Epidermal melanocyte (primary cell): ENCODE measurements around the gene HOXD4.

Experiments used
- DNase-seq: peaks from one replicate; pipeline ENCODE4 v3.0.0; 2011; ENCODE audit warnings: low spot score; ENCODE audit not compliant: insufficient read length

The HOXD4 gene

GRCh38 chr2:176139661-176140512 lies 11.5 kb upstream of the HOXD4 start:
- no peak for DNase-seq

DNA sequence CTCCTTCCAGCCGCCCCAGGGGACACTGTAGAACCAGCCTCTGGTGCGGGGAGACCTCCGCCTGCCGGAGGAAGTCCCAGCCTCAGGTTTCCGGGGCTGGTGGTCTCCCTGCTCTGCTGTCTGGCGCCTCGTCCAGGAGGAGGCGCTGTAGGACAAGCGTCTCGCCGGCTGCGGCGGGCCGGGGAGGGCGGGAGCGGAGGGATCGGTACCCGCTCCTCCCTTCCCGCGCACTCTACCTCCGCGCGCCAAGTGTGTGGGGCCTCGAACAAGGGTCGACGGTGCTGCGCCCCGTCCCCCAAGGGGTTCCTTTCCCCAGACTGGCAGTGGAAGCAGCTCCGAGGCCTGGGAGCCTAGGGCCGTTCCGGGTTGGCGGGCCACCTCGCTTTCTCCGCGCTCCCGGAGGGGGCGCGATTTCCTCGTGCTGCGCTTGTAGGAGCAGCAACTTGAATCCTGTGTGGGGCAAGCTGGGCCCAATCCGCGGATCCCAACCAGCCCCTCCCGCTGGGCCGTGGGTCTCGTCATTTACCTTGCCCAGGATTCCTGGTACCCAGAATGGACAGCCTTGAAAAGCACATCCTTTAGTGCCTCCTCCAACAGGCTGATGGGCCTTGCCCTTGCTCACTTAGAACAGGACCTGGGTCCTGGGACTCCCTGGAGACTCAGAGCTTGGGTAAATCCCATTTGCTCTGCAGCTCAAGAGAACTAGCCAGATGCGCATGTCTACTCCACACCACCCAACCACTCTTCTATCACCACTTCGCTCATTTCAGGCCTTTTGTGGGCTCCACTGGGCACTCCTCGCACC lies 10.6 kb upstream of the HOXD4 start:
- DNase-seq: peak; percentile 84

DNA sequence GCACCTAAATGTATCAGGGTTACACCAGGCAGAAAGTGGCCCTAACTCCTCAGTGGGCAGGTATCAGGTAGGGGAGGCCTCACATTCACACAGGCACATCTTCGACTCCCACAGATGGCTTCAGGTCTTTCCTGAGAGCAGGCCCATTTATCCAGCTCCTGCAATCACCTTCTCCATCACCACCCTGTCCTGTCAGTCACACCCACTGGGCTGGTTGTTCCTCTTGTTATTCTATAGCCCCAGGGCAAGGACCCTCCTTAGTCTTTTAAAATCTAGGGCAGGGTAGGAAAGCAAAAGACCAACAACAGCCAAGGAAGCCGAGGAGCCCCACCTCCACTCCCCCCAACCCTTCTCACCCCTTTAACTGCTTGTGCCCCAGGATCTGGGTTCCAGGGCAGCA lies 9.1 kb upstream of the HOXD4 start:
- DNase-seq: no peak

DNA sequence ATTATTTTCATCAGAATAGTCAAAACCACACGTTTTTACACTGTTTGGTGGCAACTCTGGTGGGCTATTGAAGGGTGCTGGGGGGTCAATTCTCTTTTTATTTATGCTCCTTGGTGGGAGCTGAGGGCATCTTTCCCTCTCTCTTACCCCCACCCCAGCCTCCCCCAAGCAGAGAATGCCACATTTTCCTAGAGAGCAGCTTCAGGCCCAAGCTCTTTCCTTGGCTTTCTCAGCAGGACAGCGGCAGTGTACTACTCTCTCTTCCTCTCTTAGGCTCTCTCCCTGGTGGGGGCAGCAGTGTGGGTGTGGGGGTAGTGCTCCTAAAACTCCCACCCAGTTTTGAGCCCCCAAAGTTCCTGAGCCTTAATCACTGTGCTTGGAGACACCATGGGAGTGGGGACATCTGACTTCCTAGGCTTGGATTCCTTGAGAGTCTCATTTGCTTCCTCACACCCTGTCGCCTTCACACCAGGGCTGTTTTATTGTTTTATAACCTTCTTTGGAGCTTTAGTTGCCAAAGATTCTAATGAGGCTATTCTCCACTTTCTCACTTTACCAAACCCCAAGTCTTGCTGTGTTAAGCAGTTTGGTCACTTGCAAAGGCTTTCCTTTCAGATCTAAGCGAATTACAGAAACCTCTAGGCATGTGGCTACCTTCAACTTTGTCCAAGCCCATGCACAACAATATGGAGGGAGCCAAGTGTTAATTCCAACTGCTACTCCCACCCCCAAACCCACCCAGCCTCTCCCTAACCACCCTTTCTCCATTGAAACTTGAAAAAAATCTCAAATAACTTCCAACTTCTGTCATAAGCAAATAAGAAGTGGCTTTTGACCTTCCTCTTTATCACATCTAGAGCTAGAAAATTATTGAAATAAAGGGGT lies 6.0 kb upstream of the HOXD4 start:
- no peak for DNase-seq

- no peak for DNase-seq
These were observed 5.2 kb upstream of the HOXD4 start for GRCh38 chr2:176146101-176146500.

GRCh38 chr2:176146645-176147044 lies 4.7 kb upstream of the HOXD4 start:
- no peak for DNase-seq

- DNase-seq: no peak
These were observed 4.0 kb upstream of the HOXD4 start for GRCh38 chr2:176147210-176147799.

GRCh38 chr2:176147800-176148496 lies 3.4 kb upstream of the HOXD4 start:
- DNase-seq: no peak

- no peak for DNase-seq
These were observed 2.5 kb upstream of the HOXD4 start for GRCh38 chr2:176148751-176149421.

DNA sequence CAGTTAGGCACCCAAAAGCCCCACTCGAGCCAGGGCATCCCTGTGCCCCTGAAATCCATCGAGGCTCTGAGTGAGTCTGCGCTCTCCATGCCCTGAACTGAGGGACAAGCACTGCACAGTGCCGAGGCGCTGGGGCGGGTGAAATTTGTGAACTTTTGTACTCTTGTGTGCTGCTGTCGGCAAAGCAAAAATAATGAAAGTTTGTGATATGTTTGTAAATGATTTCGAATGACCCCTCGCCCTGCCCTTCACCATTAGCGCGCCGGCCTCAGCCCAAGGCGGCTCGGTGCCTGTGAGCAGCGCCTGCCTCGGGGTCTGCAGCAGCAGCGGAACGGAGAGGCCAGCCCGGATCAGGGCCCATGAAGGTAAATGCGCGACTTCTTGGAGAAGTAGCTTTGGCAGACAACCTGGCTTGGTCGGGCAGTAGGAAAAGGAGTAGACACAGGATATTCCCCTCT lies 1.8 kb upstream of the HOXD4 start:
- DNase-seq: no peak

DNA sequence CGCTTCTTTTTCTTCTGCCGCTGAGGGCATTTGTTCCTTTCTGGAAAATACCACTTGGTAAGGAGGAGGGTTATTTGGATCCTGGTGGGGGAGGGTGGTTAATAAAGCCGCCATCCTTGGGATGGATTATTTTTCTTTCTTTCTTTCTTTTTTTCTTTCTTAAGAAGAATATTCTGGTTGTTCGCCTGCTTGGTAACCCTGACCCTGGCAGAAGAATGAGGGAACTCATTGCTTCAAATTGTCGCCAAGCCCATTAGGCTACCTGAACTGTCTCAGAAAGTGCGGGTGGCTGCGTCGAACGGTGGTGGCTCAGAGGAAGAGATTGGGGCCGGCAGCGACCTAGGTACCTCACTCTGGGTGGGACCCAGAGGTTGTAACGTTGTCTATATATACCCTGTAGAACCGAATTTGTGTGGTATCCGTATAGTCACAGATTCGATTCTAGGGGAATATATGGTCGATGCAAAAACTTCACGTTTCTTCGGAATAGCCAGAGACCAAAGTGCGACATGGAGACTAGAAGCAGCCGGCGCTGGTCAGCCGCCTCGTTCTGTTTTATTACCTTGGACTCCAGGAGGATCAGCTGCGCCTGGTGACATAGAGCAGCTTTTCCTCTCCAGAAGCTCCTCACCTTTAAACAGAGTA lies 1.3 kb upstream of the HOXD4 start:
- DNase-seq: no peak

DNA sequence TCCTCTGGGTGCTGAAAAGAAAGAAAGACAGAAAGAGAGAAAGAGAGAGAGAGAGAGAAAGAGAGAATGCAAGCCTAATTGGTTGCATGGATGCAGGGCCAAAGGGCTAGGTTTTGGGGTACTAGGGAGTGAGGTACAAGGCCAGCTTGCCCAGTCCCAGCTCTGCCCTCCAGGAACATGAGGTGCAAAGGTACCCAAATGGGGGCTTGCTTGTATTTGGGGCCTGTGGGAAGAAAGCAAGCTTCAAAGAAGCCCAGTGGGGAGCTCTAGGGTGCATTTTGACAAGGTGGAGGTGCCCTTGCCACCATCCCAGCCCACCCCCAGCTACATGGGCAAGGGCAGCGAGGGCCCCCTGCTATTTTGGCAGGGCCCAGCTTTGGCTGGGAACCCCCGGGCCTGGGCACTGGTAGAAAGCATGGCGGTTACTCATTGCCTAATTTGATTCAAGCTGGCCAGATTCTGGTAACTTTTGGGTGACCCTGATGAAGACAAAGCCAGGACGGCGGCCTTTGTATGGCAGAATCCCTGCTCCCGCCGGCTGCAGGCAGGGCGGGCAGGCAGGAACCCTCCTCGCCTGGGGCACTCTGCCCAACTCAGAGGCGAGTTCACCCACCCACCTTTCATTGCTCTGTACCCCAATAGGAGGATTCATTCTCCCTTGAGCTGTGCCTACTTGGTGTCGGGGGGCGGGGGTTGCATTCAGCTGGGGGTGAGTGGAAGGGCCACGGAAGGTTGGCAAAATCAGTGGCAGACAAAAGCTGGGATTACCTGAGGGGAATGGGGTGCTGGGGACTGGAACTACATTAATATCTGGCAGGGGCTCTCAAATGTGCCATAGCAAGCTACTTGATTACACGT lies 537 bp upstream of the HOXD4 start:
- no peak for DNase-seq

DNA sequence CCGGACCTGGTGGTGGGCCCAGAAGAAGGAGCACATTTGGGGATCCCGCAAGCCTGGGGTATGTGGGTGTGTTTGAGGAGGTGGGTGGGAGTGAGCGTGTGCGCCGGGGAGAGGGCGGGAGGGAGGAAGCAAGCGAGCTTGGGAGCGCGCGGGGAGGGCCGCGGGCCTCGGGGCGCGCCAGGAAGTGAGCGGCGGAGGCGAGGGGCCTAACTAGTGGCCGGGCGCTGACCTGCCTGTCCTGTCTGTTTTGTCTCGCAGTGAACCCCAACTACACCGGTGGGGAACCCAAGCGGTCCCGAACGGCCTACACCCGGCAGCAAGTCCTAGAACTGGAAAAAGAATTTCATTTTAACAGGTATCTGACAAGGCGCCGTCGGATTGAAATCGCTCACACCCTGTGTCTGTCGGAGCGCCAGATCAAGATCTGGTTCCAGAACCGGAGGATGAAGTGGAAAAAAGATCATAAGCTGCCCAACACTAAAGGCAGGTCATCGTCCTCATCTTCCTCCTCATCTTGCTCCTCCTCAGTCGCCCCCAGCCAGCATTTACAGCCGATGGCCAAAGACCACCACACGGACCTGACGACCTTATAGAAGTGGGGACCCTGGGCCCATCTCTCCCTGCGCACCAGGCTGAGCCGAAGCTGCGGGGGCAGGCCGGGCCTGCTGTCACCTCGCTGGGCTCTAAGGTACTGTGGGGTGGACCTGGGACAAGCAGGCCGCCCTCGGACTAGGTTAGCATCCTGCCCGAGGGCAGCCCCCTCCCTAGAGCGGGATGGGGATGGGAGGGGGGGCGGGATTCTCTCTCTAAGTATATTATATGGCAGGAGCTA lies 1.2 kb downstream of the HOXD4 start:
- no peak for DNase-seq

- no peak for DNase-seq
These were observed 3.4 kb downstream of the HOXD4 start for GRCh38 chr2:176154576-176155252.

DNA sequence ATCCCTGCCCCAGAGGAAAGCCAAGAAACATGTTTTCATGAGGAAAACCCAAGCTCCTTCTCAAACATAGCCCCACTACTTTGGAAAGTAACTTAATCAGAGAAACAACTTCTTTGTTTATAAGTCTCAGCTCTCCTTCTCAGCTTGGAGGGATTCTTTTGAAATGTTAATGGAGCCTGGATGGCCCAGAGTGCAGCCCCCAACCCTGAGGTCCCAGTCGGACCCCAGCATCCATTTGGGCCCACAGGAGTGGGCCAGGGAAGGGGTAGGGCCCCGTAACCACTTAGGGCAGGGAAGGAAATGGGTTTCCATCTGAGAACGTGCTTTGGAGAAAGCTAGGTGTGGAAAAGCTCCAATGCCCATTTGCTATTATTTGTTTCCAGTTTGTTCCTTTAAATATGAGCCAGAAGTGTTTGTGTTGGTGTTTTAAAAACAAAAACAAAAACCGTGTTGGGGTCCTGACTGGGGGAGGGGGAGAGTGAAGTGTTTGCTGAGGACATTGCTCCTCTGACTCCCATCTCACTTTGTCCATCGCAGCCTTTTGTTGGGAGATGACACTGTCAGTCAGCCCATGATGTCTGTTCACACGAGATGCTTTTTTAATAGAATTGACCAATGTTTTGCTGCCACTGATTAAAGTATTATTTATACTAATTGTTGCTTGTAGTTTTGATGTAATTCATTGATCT lies 4.2 kb downstream of the HOXD4 start:
- no peak for DNase-seq

GRCh38 chr2:176156301-176156806 lies 5.0 kb downstream of the HOXD4 start:
- DNase-seq: no peak
